Stimulated activated naive CD8-positive, alpha-beta T cell treated with anti-CD3 and anti-CD28 coated beads, Interleukin-15, Interleukin-2, amounts not matched to agents 100 ng/mL and 50 ng/mL, for 24 hours (primary cell): ENCODE results near the gene DSEL.

Source experiments
- H3K27ac Mint-ChIP-seq: one replicate; pipeline ENCODE4 v1.8.0; 2021; ENCODE audit warnings: mild to moderate bottlenecking, mixed read lengths
- H3K27me3 Mint-ChIP-seq: one replicate; pipeline ENCODE4 v1.8.0; 2021; ENCODE audit warnings: mixed read lengths
- H3K36me3 Mint-ChIP-seq: one replicate; pipeline ENCODE4 v1.8.0; 2021; ENCODE audit warnings: low read depth, mixed read lengths
- H3K4me1 Mint-ChIP-seq: one replicate; pipeline ENCODE4 v1.8.0; 2021; ENCODE audit warnings: low read depth, mixed read lengths
- H3K4me3 Mint-ChIP-seq: one replicate; pipeline ENCODE4 v1.8.0; 2021; ENCODE audit warnings: mild to moderate bottlenecking, mixed read lengths
- H3K9me3 Mint-ChIP-seq: one replicate; pipeline ENCODE4 v1.8.0; 2021; ENCODE audit warnings: mixed read lengths

Gene DSEL

DNA sequence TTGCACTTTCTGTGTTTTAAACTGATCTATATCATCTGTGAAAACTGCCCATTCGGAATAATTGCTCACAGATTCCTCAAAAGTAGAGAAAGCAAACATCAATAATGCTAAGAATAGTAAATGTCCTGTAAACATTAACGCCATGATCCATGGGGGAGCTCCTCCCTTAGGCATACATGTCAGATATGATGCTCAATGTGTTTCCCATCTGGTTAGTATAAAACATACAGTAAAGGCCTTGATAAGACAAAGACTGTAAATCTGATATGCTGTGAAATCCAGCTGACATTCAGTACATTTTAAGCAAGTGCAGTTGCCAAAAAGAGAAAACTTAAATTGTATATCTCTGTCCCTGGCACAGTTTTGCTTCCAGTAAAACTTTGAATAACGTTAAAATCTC lies 2.1 kb downstream of the DSEL start:
- Mint-ChIP-seq H3K9me3 (no peaks in the 10 kb centered on the region), H3K27me3 (peaks cover 15% of the 10 kb centered on the region)

DNA sequence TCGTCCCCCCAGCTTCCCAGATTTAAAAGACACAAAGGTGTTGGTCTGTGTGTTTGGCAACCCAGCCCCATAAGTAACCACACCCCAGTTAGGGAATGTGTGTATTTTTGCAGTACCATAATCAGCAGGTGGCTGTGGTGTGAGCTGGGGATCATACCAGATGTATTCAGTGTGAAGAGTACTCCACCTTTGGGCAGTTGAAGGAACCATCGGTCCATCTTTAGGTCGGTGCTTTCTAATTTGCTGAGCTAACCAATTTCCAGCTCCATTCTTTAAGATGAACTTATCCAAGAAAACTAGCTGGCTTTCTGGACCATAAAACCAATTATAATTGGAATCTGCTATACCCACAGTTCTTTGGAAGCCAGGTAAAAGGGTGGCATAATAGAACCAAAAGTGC lies 3.2 kb downstream of the DSEL start:
- Mint-ChIP-seq H3K9me3 (peaks cover 4% of the 10 kb centered on the region), H3K27me3 (peaks cover 15% of the 10 kb centered on the region), H3K27ac (no peak overlapping the region), H3K4me1 (peaks cover 20% of the 10 kb centered on the region), H3K36me3 (no peaks in the 10 kb centered on the region), H3K4me3 (no peak overlapping the region)

More for the DNA sequence above, 2.1 kb downstream of the DSEL start:
- Mint-ChIP-seq H3K27ac (no peak overlapping the region), H3K36me3 (no peaks in the 10 kb centered on the region), H3K4me1 (peaks cover 20% of the 10 kb centered on the region), H3K4me3 (no peak overlapping the region)

DNA sequence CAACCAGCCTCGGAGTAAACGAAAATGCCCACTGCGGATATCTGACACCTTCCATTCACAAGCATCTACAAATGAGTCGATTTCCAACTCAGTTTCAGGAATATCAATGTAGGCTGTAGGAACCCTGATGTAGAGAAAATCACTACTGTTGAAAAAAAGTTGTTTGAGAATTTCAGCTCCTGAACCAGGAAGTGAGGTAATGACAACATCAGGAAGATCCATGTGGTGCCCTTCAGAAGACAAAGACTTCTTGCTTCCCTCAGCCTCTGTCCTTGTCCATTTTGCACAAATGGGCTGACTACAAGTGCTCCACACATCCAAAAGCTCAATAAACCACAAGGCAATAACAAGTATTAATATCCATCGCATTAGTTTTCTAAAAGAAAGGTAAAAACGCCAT lies 4.7 kb downstream of the DSEL start:
- Mint-ChIP-seq H3K27ac (no peak overlapping the region), H3K4me1 (peaks cover 9% of the 10 kb centered on the region), H3K9me3 (peaks cover 4% of the 10 kb centered on the region), H3K4me3 (no peak overlapping the region), H3K36me3 (no peaks in the 10 kb centered on the region), H3K27me3 (peaks cover 7% of the 10 kb centered on the region)

DNA sequence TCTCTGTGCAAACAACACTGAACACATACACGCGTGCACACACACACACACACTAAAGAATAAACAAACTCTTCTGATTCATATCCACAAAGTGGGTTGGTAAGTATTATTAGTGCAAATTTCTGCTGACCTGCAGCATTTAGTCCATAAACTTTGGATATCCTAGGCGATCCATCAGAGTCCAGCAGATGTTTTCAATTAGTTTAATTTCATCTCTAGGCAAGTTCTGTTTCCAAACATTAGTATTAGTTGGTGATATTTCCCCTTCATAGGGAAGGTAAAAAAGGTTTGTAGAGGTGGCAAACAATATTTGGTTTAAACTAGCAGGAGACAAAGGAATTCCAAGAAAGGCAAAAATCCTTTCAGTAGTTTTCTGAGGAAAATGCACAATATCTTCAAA lies 5.7 kb downstream of the DSEL start:
- Mint-ChIP-seq H3K9me3 (peaks cover 4% of the 10 kb centered on the region), H3K36me3 (no peaks in the 10 kb centered on the region), H3K27me3 (peaks cover 7% of the 10 kb centered on the region), H3K4me3 (no peak overlapping the region), H3K4me1 (peaks cover 7% of the 10 kb centered on the region), H3K27ac (no peak overlapping the region)

DNA sequence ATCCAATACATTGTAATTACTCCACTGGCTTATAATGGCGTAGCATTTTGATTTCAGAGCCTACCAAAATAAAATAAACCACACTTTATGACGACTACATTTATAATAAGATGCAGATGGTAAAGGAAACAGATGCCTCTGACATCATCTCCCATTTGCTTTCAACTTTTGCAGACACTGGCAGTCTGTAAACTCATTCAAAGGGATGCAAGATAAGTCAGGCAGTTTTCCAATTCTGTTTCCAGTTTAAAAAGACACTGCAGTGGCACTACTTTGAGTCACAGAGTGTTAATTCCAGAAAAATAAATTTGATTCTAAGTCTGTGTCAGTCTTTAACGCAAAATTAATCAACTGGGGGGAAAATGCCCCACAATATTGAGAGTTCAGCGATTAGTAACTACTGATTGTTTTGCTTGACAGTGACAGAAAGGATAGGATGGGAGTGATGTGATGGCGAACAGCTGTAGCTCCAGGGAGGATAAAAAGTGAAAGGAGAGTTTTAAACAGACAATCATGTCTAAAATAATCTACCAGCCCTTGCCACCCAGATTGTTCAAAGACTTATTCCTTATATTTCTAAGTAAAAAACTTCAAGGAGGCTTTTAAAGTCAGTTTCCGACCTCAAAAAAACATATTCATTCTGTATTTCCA lies 6.7 kb downstream of the DSEL start:
- H3K27me3 Mint-ChIP-seq = no peaks in the 10 kb centered on the region
- no peaks in the 10 kb centered on the region for H3K4me1 Mint-ChIP-seq
- no peaks in the 10 kb centered on the region for H3K36me3 Mint-ChIP-seq
- H3K9me3 Mint-ChIP-seq = peaks cover 4% of the 10 kb centered on the region
- H3K4me3 Mint-ChIP-seq = no peak overlapping the region
- no peak overlapping the region for H3K27ac Mint-ChIP-seq

DNA sequence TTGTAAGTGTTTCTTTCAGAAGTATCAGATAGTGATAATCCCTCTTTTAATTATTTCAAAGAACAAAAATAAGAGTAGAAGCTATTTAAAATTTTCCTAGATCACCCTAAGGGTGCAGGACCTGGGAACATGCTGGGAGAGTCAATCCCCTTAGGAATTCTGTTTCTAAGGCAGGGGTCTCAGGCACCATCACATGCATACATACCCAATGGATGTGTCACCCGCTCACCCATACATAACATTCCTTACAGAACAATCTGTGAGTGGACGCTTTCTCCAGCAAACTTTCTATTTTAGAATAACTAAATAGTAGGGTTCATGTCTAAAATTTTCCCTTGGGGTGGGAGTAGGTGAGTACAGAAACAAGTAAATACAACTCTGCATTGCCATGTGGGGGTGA lies 8.4 kb downstream of the DSEL start:
- Mint-ChIP-seq H3K4me1 (no peaks in the 10 kb centered on the region), H3K36me3 (no peaks in the 10 kb centered on the region), H3K27me3 (no peaks in the 10 kb centered on the region), H3K27ac (no peak overlapping the region), H3K4me3 (no peak overlapping the region), H3K9me3 (peaks cover 4% of the 10 kb centered on the region)

DNA sequence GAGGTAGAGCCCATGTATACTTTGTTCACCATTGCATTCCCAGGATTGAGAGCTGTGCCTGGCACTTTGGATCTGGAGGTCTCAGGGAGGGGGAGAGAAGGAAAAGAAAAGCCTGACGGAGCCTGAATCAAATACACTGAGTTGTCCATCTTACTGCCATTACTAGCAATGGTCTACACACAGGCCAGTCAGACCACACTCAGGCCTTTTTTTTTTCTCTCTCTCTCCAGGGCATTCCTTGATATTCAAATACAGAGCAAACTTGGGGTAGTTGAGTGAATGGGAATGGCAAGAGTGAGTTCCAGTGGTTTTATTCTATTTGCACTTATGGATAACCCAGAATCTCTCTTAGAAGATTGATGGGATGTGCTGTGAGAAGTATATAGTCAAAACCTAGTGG lies 11.8 kb downstream of the DSEL start:
- Mint-ChIP-seq H3K9me3 (peaks cover 4% of the 10 kb centered on the region), H3K4me3 (no peak overlapping the region), H3K4me1 (no peaks in the 10 kb centered on the region), H3K27ac (no peak overlapping the region), H3K36me3 (no peaks in the 10 kb centered on the region), H3K27me3 (peaks cover 3% of the 10 kb centered on the region)

DNA sequence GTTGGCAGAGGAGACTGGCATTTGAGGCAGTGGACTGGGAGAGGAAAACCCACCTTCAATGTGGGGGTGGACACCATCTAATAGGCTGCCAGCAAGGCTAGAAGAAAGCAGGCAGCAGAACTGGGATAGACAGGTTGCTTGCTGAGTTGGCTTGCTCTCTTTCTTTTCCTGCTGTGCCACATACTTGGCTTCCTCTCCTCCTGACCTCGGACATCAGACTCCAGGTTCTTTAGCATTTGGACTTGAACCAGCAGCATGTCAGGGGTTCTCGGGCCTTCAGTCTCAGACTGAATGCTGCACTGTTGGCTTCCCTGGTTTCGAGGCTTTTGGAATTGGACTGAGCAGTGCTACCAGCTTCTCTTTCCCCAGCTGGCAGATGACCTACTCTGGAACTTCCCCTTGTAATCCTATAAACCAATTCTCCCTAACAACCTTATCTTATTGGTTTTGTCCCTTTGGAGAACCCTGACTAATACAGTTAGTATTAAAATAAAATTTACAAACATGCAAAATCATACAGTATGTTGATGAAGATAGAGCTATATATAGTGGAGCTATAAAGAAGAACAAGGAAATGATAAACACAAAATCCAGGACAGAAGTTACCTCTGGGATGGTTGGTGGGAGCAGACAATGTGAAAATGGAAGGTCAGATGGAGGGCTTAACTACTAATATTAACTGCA lies 15.9 kb downstream of the DSEL start:
- Mint-ChIP-seq H3K27ac (no peak overlapping the region), H3K27me3 (peaks cover 3% of the 10 kb centered on the region), H3K9me3 (no peaks in the 10 kb centered on the region), H3K36me3 (no peaks in the 10 kb centered on the region), H3K4me3 (no peak overlapping the region), H3K4me1 (no peaks in the 10 kb centered on the region)

DNA sequence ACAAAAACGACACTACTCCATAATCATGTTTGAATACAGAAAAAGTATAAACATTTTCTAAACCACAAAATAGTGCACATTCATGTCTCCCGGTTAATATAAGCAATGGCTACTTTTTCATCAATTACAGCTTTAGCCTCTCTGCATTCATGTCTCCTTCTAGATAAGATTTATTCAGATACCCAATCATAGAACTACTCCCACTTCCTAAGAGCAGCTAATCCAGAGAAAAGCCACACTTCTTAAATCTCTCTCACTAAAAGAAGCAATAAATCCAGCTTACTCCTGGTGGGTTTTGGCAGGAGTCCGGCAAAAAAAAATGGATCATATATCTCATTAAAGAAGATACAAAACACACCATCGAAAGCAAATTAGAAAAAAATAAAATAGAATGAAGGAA lies 20.1 kb downstream of the DSEL start:
- H3K36me3 Mint-ChIP-seq = no peaks in the 10 kb centered on the region

DNA sequence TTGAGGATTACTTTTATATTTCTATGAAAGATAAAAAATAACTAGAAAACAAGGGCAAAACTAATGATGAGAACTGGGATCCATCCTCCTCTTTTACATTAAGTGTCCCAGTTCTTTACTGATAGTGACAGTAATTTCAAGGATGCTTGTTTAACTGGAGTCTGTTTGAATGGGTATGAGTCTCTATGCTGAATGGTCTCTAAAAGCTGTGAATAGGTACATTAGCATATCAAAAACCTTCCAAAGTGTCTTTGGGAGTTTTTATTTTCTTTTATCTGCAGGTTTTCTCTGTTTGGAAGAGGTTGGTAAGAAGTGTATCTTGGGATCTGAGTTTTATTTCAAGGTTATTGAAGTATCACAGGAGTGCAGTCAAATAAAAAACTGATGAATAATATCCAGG lies 30.0 kb downstream of the DSEL start:
- H3K4me3 Mint-ChIP-seq = no peak overlapping the region
- H3K9me3 Mint-ChIP-seq = no peaks in the 10 kb centered on the region
- no peaks in the 10 kb centered on the region for H3K4me1 Mint-ChIP-seq
- H3K27ac Mint-ChIP-seq = no peak overlapping the region
- H3K27me3 Mint-ChIP-seq = no peaks in the 10 kb centered on the region
- no peaks in the 10 kb centered on the region for H3K36me3 Mint-ChIP-seq

More for the DNA sequence above, 20.1 kb downstream of the DSEL start:
- Mint-ChIP-seq H3K9me3 (no peaks in the 10 kb centered on the region), H3K4me1 (no peaks in the 10 kb centered on the region), H3K27ac (no peak overlapping the region), H3K4me3 (no peak overlapping the region), H3K27me3 (peaks cover 3% of the 10 kb centered on the region)

DNA sequence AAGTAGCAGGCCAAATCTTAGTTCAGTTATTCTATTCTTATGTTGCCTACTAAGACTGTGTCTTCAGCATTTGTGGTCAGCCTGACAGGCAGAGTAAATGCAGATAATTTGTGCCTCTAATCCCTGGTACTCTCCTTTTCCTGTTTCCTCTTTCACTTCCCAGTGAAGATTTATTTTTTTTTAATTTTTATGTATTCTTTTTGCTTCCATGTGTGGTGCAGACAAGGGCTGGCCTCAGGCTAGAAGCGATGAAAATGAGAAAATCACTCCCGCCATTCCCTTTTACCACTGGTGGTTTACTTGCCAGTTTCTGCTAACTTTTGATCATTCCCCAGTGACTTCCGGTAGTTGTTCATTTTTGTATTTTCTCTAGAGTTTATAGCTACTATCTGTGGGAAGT lies 30.9 kb downstream of the DSEL start:
- Mint-ChIP-seq H3K36me3 (no peaks in the 10 kb centered on the region), H3K27me3 (no peaks in the 10 kb centered on the region), H3K4me3 (no peak overlapping the region)

DNA sequence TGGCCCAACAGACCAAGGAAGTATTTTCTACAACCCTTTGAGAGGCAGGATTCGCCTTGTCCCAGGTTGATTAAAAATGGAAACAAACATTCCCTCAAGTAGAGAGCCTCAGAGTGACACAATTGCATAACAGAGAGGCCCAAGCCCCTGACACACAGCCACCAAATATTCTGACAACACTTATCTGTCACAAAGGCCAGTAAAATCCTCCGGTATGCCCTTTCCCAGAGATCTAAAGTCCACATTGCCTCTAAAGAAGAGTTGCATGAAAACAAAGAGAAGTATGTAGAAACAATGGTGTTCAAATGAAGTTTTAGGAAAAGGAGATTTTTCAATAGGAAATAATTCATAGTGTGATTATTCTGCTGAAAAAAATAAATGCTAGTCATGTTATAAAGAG lies 32.1 kb downstream of the DSEL start:
- H3K27ac Mint-ChIP-seq = no peak overlapping the region
- H3K9me3 Mint-ChIP-seq = no peaks in the 10 kb centered on the region
- no peaks in the 10 kb centered on the region for H3K4me1 Mint-ChIP-seq

More for the DNA sequence above, 30.9 kb downstream of the DSEL start:
- Mint-ChIP-seq H3K9me3 (no peaks in the 10 kb centered on the region), H3K4me1 (no peaks in the 10 kb centered on the region), H3K27ac (no peak overlapping the region)

DNA sequence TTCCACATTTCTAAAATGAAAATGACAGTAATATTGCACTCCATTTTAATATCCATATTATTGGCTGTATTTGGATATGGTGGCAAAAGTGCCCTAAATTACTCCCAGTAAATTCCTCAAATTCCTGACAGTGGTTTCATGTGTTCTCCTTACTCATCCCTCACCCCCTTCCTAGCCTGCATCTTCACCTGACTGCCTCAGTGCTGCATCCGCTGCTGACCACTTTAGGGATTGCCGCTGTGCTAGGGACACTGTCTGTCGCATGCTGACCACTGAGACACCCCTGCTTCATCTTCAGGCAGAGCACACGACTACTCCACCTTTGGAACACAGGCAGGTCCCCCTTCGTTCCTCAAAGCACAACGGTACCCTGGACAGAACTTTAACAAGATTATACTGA lies 32.6 kb downstream of the DSEL start:
- H3K36me3 Mint-ChIP-seq = no peaks in the 10 kb centered on the region
- H3K4me3 Mint-ChIP-seq = no peak overlapping the region
- no peaks in the 10 kb centered on the region for H3K9me3 Mint-ChIP-seq
- H3K27ac Mint-ChIP-seq = no peak overlapping the region
- H3K4me1 Mint-ChIP-seq = no peaks in the 10 kb centered on the region
- no peaks in the 10 kb centered on the region for H3K27me3 Mint-ChIP-seq

More for the DNA sequence above, 32.1 kb downstream of the DSEL start:
- Mint-ChIP-seq H3K36me3 (no peaks in the 10 kb centered on the region), H3K27me3 (no peaks in the 10 kb centered on the region), H3K4me3 (no peak overlapping the region)

DNA sequence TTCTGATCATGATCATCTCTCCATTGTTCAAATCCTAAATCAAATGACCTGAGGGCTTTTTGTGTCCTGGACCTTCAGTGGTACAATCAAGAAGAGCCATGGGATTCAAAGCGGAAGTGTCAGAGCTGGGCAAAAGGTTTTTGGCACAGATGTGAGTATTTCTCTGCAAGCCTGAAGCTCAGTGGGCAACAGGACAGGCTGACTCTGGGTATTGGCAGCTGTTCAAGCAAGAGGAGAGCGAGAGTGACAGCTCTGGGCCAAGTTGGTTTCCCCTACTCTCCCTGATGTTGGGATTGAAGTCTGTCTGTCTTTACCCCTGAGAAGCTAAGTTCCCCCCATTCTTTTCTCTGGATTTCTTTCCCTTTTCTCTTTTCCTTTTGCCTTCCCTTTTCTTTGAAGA lies 33.3 kb downstream of the DSEL start:
- Mint-ChIP-seq H3K4me1 (no peaks in the 10 kb centered on the region), H3K27me3 (no peaks in the 10 kb centered on the region), H3K9me3 (no peaks in the 10 kb centered on the region), H3K27ac (no peak overlapping the region), H3K4me3 (no peak overlapping the region), H3K36me3 (no peaks in the 10 kb centered on the region)

DNA sequence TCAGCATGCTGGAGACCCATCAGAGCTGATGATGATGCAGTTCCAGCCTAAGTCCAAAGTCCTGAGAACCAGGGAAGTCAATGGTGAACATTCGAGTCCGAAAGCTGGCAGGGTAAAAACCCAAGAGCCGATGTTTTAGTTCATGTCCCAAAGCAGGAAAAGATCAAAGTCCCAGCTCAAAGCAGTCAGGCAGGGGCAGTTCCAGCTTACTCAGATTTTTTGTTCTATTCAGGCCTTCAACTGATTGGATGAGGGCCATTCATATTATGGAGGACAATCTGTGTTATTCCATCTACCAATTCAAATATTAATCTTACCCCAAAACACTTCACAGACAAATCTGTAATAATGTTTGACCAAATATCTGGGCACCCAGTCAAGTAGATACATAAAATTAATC lies 38.3 kb downstream of the DSEL start:
- Mint-ChIP-seq H3K27ac (no peak overlapping the region), H3K27me3 (no peaks in the 10 kb centered on the region), H3K36me3 (no peaks in the 10 kb centered on the region), H3K4me3 (no peak overlapping the region), H3K9me3 (no peaks in the 10 kb centered on the region), H3K4me1 (no peaks in the 10 kb centered on the region)

DNA sequence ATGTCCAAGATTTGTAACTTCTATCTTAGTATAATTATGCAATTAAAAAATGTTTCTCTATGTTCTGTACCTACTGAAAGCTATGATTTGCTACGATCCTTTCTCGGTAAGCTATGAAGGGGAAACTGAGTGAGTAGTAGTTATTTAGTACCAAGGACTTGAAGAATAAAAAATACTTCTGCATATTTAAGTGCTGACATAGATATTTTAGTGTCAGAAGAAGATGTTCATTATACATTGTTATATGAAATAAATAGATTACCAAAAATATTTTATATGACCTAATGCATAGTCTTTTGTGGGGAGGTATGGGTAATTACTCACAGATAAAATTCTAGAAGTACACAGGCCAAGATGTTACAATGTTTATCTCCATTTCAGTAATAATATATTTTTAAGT lies 39.0 kb downstream of the DSEL start:
- Mint-ChIP-seq H3K36me3 (no peaks in the 10 kb centered on the region), H3K4me3 (no peak overlapping the region), H3K27me3 (no peaks in the 10 kb centered on the region), H3K27ac (no peak overlapping the region), H3K4me1 (no peaks in the 10 kb centered on the region), H3K9me3 (no peaks in the 10 kb centered on the region)
